Measurements from ENCODE around the gene DGAT2. TPM values are rescaled to one million over a fixed set of nuclear protein-coding genes. Genes with fewer than 3 reads are reported as not detected.

Gene DGAT2
- total RNA-seq, 4 donors from 2014 or later = 67.7 to 663 (median 270) TPM

DNA sequence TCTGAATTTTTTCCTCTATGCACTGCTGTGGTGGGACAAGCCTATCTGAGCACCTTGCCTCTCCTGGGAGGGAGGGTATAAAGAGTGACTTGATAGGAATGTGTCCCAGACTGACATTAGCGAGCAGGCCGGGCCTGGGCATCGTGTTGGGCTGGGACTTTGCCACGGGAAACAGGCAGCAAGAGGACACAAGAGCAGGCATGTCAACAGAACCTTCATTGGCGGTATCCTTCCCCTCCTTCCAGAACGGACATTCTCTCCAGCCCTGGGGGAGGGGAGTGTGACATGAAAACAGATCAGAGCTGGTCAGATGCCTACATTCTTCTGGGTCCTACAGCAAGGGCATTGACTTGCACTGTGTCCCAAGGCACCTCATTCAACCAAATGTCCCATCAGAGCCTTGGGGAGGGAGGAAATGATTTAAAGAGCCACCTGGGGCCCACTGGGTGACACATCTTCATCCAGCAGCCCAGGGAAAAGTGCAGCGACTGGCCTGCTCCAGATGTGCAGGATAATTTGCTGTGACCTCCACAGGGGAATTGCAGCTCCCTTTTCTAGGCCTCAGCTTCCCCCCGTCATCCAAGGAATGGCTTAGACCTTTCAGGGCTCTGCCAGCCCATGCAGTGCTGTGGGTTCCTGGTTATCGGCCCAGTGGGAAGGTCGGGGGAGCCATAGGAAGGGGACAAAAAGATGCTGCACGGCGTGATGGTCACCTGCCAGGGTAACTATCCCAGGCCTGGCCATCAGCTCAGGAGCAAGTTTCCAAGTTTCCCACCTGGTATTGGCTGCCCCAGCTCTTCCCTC lies 24.6 kb downstream of the DGAT2 start:
- DNase-seq (ENCODE audit: low spot score) = no peak
- TF ChIP-seq, protein P1, sequence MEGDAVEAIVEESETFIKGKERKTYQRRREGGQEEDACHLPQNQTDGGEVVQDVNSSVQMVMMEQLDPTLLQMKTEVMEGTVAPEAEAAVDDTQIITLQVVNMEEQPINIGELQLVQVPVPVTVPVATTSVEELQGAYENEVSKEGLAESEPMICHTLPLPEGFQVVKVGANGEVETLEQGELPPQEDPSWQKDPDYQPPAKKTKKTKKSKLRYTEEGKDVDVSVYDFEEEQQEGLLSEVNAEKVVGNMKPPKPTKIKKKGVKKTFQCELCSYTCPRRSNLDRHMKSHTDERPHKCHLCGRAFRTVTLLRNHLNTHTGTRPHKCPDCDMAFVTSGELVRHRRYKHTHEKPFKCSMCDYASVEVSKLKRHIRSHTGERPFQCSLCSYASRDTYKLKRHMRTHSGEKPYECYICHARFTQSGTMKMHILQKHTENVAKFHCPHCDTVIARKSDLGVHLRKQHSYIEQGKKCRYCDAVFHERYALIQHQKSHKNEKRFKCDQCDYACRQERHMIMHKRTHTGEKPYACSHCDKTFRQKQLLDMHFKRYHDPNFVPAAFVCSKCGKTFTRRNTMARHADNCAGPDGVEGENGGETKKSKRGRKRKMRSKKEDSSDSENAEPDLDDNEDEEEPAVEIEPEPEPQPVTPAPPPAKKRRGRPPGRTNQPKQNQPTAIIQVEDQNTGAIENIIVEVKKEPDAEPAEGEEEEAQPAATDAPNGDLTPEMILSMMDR (IDR thresholded peaks at IDR 0.05) = no peak
- ATAC-seq (ENCODE audit: low FRiP score) = no peak

DNA sequence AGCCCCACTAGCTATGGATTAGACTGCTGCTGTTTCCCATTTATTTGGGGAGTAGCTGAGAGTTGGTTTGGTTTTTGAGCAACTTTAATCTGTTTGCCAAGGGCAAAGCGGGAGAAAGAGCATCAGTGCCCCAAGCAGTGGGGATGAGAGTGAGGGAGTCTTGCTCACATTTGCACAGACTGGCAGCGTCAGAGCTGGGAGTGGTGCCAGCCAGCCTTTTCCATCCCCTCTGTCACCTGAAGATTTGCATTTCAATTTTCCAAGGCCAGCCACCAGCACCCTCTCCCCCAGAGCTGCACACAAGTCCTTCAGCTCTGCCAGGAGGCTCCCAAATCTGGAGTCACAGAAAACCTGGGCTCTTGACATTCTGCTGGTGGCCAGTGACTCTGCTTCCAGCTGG lies 25.4 kb downstream of the DGAT2 start:
- no peak for DNase-seq (ENCODE audit: low spot score)
- TF ChIP-seq, protein P1 (IDR thresholded peaks at IDR 0.05) = no peak
- no peak for ATAC-seq (ENCODE audit: low FRiP score)

DNA sequence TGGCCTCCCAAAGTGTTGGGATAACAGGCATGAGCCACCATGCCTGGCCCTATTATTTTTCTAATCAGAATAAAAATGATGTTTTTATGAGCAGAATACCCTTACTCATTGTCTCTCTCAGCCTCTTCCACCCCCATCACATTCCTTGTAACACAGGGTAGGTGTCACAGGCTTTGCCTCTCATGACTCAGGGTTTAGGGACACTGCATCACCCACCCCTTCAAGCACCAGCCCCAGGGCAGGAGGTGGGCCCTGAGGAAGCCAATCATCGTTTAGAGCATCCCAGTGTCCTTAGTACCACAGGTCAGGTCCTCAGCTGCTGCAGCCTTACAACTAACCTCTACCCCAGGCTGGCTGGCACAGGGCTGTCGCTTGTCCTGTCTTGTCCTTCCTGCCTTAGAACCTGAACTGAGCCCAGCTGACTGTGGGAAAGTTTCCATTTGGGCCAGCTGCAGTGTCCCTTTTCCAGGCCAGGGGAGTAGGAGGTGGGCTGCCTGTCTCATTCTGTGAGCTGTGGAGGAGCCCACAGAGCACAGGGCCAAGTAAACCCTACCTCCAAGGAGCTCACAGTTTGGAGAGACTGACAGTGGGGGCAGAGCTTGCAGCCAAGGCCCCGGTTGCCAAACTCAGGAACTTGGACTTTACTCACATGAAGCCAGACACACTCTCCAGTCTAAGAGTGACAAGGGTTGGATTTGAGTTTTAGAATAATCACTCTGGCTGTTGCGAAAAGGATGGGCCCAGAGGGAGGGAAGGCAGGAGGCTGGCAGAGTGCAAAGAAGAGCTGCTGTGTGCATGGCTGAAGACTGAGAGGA lies 26.9 kb downstream of the DGAT2 start:
- DNase-seq (ENCODE audit: low spot score) (no peak), ATAC-seq (ENCODE audit: low FRiP score) (no peak)
- TF ChIP-seq, protein P1 (IDR thresholded peaks at IDR 0.05) = no peak

DNA sequence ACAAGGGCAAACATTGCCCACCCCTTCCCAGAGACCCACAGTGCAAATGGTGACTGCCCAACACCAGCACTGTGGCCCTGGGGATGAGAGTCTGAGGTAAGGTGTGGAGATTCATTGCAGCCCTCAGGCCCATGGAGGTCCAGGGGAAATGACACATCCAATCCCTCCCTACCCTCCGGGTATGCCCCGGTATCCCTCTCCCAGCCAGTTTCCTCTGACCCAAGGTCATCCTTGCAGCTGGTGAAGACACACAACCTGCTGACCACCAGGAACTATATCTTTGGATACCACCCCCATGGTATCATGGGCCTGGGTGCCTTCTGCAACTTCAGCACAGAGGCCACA lies 27.5 kb downstream of the DGAT2 start:
- DNase-seq (ENCODE audit: low spot score) (no peak), ATAC-seq (ENCODE audit: low FRiP score) (no peak)
- TF ChIP-seq, protein P1 (IDR thresholded peaks at IDR 0.05) = no peak

DNA sequence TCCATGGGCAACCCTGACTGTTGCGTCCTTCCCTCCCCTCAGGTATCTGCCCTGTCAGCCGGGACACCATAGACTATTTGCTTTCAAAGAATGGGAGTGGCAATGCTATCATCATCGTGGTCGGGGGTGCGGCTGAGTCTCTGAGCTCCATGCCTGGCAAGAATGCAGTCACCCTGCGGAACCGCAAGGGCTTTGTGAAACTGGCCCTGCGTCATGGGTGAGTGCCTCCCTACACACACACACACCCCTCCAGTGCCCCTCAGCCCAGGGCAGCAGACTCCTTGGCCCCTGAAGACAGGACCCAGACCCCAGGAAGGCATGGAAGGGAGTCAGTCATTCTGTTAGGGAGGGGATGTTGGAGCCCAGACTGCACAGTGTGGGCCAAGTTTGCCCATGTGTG lies 28.5 kb downstream of the DGAT2 start:
- TF ChIP-seq, protein P1 (IDR thresholded peaks at IDR 0.05) = no peak
- no peak for ATAC-seq (ENCODE audit: low FRiP score)
- DNase-seq (ENCODE audit: low spot score) = no peak

DNA sequence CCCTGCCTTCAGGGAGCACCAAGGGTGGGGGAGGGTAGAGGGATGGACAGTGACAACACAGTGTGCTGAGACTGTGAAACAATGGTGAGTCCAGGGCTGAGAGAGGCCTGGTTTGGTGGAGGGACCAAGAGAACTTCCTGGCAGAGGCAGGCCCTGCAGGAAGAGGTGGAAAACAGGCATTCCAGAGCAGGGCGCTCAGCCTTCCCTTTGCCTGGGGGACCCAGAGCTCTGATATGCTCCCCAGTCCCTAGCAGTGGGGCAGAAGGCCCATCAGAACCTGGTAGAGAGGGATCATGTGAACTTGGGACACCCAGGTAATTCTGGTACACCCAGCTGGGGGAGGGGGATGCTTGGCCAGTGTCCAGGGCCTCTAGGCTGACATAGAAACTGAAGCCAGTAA lies 29.2 kb downstream of the DGAT2 start:
- DNase-seq (ENCODE audit: low spot score) (no peak), ATAC-seq (ENCODE audit: low FRiP score) (no peak)
- TF ChIP-seq, protein P1 (IDR thresholded peaks at IDR 0.05) = no peak

Data from omental fat pad (tissue), 4 donors.